GM18907 (cell line): ENCODE data around the gene ARL5B.
"Not testable (repeated sequence)": the region's sequence is repeated elsewhere in the genome, so short reads cannot be mapped to it uniquely, and the experiment has no call there.

Experiments used
- ATAC-seq: cut with Tn5 transposase; IDR thresholded peaks from one replicate; pipeline ENCODE4 v1.9.1; 2021; ENCODE audit warnings: mild to moderate bottlenecking, moderate library complexity; ENCODE audit not compliant: unreplicated experiment

The ARL5B gene

DNA sequence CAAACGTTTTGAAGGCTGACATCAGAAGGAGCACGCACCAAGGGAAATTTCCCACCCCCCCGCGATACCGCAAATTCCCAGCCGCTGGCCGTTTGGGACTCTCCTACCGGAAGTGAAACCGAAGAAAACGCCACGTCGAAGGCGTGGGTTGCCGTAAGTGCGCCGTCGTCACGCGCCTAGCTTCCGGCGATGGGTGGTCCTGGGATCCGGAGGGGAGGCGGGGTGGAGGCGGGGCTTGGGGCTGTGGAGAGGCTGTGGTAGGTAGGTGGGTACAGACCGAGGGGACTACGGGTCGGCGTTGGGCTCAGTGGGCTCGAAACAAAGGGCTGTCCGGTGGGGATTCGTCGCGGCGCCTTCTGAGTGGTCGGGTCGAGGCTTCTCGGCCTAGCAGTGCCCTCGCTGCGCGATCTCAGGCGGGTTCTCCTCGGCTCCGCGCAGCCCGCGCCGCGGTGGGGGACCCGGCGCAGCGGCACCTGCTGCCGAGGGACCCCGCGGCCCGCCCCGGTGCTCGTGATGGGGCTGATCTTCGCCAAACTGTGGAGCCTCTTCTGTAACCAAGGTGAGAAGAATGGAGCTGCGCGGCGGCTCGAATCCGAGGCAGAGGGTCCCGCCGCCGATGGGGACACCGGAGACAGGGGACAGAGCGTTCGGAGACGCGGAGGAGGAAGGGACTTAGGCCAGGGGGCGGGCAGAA is at the start of gene ARL5B:
Gene ARL5B (plus strand): TSS at position 307 of the 694 bp plus-strand sequence. CDS start 207 bp downstream, at position 514.
- peak; percentile 90 for ATAC-seq

DNA sequence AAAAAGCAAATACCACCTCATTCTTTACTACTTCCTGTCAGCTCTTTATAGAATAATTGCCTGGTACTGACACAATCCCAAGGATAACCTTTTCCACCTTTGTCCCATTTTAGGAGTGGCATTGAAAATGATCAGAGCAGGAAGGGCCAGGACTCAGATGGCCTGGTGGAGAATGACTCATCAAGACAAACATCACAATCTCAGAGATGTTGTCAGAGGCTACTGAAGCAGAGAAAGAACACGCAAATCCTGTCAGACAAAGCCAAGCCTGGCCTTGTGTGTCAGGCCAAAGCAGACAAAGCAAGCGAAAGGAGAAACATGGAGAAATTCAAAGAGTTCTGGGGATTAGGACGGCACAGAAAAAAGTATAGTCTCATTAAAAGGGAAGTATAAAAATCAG is 48.7 kb upstream of the ARL5B start:
- ATAC-seq = no peak

DNA sequence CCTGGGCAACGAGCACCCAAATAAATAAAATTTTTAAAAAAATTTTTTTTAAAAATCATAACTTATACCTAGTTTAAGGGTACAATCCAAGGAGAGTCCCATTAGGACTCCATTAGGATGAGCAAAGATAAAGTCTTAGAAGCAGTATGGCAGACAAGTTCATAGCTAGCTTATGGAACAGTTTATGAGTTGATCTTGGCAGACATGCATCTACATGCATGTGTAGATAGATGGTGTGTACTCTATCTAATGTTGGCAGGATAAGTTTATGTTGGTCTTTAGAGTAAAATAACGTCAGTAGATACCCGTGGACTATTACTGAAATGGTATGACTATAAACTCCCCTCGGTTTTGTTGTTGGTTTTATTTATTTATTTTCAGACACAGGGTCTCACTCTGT is 48.1 kb upstream of the ARL5B start:
- ATAC-seq = no peak

DNA sequence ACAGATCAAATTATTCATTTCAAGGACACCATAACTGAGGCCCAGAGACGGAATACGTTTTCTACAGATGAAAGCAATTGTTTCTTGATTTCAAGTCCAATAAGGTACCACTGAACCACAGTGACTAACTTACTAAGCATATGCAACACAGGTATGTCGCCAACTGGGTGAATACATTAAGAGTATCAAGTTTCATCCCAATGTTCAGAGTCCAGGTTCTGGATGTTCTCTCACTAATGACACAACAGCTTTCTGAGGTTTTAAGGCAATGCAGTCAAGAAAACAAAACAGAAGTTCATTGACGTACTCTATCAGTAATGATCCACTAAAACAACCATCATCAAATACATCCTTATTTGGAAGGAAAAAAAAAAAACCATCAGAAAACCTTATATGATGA is 43.6 kb upstream of the ARL5B start:
- no peak for ATAC-seq

- ATAC-seq = no peak
These were observed 42.9 kb upstream of the ARL5B start for GRCh38 chr10:18616337-18616736.

GRCh38 chr10:18619016-18619415 is 40.2 kb upstream of the ARL5B start:
- ATAC-seq = no peak

- peak; percentile 63 for ATAC-seq
These were observed 38.4 kb upstream of the ARL5B start for GRCh38 chr10:18620856-18621255.

DNA sequence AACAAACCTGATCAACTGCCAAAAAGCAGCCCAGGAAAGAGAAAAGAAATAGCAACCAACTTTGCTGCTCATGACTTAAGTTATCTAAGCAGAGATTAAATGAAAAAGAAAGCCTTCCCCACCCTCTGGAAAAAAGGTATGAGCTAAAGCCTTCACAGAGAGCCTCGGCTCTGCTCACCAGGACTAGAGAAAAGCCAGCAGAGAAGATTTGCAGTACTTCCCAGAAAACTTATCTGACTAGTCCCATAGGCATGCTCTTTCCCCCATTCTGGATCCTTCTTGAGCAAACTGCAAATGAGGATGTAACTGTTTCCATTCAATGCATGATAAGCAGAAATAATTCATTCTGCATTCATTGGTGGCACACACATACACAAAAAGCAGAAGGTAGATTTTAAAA is 35.6 kb upstream of the ARL5B start:
- ATAC-seq = not testable (repeated sequence)

GRCh38 chr10:18625886-18626285 is 33.3 kb upstream of the ARL5B start:
- ATAC-seq = no peak

- ATAC-seq = not testable (repeated sequence)
These were observed 31.7 kb upstream of the ARL5B start for GRCh38 chr10:18627452-18628018.

DNA sequence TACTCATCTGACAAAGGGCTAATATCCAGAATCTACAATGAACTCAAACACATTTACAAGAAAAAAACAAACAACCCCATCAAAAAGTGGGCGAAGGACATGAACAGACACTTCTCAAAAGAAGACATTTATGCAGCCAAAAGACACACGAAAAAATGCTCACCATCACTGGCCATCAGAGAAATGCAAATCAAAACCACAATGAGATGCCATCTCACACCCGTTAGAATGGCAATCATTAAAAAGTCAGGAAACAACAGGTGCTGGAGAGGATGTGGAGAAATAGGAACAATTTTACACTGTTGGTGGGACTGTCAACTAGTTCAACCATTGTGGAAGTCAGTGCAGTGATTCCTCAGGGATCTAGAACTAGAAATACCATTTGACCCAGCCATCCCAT is 26.7 kb upstream of the ARL5B start:
- not testable (repeated sequence) for ATAC-seq

GRCh38 chr10:18635995-18636394 is 23.2 kb upstream of the ARL5B start:
- no peak for ATAC-seq

DNA sequence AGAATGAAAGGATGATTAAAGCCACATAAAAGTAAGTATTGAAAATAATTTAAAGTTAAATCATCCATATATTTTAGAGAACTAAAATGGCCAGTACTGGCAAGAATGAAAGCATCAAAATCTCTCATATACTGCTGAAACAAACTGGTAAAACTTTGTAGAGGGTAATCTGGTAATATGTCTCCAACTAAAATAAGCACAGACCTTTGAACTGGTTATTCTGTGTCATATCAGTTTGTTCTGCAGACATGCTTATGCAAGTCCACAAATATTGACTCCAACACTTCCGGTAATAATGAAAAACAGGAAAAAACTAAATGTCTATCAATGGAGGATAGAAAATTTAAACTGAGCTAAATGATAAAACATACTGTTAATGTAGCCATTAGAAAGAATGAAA is 21.8 kb upstream of the ARL5B start:
- not testable (repeated sequence) for ATAC-seq

DNA sequence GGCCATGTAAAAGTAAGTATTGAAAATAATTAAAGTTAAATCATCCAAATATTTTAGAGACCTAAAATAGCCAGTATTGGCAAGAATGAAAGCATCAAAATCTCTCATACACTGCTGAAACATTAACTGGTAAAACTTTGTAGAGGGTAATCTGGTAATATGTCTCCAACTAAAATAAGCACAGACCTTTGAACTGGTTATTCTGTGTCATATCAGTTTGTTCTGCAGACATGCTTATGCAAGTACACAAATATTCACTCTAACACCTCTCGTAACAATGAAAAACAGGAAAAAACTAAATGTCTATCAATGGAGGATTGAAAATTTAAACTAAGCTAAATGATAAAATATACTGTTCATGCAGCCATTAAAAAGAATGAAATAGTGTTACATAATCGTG is 19.5 kb upstream of the ARL5B start:
- not testable (repeated sequence) for ATAC-seq

GRCh38 chr10:18647151-18647550 is 12.1 kb upstream of the ARL5B start:
- ATAC-seq = no peak

DNA sequence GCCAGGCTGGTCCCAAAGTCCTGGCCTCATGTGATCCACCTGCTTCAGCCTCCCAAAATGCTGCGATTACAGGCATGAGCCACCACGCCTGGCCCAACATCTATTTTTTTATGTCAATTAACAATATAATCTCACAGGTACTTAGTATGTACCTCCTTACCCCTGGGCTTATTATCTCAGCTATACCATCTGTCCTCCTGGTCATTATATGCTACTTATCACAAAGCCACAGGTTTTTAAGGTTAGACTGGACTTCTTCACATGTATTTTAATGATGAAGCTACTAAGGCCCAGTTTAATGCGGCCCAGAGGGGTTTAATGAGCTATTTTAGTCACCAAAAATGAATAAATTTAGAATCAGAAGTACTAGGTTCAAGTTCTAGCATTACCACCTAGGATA is 11.3 kb upstream of the ARL5B start:
- no peak for ATAC-seq

- no peak for ATAC-seq
These were observed 9.8 kb upstream of the ARL5B start for GRCh38 chr10:18649364-18649959.

DNA sequence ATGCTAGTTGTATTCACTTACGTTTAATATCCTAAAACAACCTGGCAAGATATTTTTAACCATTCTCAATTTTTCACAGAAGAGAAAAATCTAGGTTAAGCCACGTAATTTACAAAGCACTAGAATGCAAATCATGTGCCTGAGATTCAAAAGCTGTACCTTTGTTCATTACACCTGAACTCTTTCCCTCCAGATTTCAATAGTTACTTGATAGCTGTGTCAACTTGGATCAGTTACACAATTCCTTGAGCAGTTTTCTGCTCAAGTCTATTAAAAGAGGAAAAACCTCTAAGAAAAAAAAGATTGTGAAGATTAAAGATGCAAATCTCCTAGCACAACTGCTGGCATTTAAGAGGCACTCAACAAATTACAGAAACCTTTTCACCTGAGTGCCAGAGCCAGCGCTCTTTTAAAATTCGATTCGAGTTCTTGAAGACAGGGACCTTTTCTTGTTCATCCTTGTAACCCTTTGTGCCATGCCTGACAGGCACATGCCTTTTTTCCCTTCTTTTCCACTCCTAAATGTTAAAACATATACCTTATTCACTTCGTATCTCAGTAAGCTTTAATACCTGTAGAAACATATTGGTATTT is 8.7 kb upstream of the ARL5B start:
- no peak for ATAC-seq

- peak; percentile 97 for ATAC-seq
These were observed 7.8 kb upstream of the ARL5B start, which contains the start of gene NSUN6 for GRCh38 chr10:18651324-18652007. Gene NSUN6 (minus strand): TSS chr10:18651587. CDS start chr10:18651203, 384 bp downstream.

DNA sequence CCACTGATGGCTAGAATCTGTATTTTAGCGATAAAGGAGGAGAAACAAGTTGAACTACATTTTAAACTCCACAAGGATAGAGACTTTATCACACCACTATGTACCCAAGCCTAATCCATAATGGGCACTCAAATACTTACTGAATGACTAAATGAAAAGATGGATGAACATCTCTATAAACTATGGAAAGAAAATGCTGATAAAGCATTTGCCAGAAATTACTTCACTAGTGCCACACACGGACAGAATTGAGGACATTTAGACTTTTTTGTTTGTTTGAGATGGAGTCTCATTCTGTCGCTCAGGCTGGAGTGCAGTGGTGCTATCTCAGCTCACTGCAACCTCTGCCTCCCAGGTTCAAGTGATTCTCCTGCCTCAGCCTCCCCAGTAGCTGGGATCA is 6.1 kb upstream of the ARL5B start:
- no peak for ATAC-seq

DNA sequence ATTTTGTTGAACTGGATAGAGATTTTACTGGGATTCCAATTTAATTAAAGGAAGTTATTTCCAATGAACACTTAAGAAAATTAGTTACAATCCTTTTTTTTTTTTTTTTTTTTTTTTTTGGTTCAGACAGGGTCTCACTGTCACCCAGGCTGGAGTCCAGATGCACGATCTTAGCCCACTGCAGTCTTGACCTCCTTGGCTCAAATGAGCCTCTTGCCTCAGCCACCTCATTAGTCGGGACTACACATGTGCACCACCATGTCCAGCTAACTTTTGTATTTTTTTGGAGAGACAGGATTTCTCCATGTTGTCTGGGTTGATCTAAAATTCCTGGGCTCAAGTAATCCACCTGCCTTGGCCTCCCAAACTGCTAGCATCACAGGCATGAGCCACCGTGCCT is 2.5 kb upstream of the ARL5B start:
- ATAC-seq = no peak
